ENCODE results near the gene SP3.
"Not testable (repeated sequence)": the region's sequence is repeated elsewhere in the genome, so short reads cannot be mapped to it uniquely, and the experiment has no call there.

Gene SP3

DNA sequence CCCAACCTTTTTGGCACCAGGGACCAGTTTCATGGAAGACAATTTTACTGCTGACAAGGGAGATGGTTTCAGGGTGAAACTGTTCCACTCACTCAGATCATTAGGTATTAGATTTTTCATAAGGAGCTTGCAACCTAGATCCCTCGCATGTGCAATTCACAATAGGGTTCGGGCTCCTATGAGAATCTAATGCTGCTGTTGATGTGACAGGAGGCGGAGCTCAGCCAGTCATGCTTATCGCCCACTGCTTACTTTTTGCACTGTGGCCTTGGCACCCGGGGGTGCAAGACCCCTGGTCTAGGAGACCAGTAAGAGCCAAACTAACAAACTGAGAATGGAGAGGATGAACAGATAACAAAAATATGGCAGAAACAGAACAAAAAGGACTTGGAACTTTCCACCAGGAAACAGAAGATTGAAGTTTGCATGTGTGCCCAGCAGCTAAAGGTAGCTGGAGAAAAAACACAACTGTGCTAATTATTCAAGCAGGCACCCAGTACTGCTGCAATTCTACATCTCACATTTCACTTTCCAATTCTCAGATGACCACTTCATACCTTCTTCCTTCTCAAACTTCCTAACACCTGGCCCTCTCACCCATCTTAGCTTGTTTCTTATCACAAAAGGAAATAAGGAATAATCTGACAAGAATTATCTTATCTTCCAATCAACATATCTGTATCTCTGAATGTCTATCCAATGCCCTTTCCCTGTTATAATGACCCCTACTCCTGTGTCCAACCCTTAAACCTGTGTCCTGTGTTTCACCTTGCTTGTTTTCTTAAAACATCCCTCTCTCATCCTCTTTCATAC, 24.8 kb downstream of the SP3 start:
- no peak for FAIRE-seq

DNA sequence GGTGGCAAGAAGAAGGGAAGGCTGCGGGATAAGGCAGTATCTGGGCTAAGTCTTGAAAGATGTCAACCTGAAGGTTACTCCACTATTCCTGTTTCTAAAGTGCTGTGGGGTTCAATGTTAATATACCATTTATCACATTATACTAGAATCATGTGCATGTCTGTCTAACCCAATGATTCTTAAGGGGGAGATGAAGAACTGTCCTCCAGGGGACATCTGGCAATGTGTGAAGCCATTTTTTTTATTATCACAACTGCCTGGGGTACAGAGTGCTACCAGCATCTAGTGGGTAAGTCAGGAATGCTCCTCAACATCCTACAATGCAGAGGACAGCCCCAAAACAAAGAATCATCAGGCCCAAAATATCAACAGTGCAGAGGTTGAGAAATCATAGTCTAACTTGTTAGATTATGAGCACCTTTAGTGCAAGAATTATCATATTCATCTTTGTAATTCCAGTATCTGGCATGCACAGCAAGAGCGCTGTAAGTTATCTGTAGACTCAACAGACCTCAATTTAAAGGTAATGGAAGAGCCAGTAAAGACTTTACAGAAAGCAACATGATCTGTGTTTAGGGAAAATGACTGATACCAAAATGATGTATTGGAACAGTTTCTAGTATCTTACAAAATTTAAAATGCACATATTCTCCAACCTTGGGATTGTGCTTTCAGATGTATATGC, 26.3 kb downstream of the SP3 start:
- no peak for FAIRE-seq

GRCh38 chr2:173935305-173935704, 29.9 kb downstream of the SP3 start:
- no peak for FAIRE-seq

- FAIRE-seq = no peak
Observed at GRCh38 chr2:173934895-173935294, 30.3 kb downstream of the SP3 start.

DNA sequence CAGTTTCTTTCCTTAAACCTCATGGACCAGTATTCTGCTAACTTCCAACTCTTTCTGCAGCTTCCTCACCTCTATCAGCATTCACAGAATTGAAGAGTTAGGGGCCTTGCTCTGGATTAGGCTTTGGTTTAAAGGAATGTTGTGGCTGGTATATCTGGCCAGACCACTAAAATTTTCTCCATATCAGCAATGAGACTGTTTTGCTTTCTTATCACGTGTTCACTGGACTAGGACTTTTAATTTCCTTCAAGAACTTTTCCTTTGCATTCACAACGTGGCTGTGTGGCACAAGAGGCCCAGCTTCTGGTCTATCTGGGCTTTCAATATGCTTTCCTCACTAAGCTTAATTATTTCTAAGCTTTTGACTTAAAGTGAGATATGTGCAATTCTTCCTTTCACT, 33.4 kb downstream of the SP3 start:
- FAIRE-seq = no peak

GRCh38 chr2:173929441-173929840, 35.7 kb downstream of the SP3 start:
- no peak for FAIRE-seq

DNA sequence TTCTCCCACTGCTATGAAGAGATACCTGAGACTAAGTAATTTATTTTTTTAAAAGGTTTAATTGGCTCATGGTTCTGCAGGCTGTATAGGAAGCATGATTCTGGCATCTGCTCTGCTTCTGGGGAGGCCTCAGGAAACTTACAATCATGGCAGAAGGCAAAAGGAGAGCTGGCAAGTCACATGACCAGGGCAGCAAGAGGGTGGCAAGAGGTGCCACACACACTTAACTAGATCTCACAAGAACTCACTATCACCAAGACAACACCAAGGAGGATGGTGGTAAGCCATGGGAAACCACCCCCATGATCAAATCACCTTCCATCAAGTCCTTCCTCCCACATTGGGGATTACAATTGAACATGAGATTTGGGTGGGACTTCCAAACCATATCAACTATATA, 38.3 kb downstream of the SP3 start:
- no peak for FAIRE-seq

GRCh38 chr2:173924285-173924684, 40.9 kb downstream of the SP3 start:
- no peak for FAIRE-seq

- FAIRE-seq = no peak
Observed at GRCh38 chr2:173922760-173923159, 42.4 kb downstream of the SP3 start.

DNA sequence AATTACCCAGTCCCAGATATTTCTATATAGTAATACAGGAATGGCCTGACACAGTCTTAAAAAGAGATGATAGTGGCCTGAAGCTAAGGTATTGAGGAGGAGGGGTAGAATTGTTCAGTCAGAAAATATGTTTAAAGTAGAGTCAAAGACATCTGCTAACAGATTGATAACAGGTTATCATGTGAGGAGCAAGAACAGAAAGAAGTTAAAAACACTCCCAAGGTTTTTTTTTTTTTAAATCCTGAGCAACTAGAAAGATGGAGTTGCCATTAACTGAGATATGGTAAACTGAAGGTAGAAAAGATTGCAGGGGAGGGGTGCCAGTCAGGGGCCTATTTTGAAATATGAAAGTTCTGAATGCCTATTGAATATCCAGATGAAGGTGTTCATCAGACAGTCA, 43.1 kb downstream of the SP3 start:
- no peak for FAIRE-seq

DNA sequence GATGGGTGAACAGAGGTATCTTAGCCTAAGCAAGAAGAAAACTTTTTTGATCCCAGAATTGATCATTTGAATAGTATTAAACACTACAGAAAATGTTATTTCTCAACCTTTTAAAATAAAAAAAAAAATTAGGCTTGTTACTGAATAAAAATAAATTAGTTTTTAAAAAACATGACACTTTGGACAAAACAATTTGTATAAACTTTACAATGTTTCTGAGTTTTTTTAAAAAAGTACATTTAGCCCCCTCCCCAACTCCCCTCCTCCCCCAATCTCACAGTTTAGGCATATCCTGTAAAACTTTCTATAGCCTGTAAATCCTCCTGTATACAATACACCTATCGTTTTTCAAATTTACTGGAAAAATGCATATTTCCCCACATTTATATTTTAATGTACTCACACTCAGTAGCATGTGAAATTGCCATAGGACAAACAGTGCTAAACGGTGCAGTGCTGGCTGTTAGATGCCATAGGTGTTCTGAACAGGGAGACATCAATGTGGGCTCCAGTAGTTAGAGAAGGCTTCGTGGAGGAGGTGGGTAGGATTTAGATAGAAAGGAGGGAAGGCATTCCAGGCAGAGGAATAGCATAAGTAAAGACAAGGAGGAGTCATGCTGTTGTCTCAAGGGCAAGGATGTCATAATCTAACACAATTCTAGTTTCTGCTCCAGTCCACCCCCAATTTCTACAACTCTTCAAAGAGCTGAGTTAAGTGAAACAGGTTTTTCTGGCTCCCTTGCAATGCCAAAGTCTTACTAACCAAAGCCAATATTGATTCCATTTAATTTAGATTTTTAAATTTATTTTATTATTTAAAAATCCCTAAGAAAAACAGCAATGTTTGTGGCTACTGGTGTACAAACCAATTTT, 50.9 kb downstream of the SP3 start:
- FAIRE-seq = no peak

DNA sequence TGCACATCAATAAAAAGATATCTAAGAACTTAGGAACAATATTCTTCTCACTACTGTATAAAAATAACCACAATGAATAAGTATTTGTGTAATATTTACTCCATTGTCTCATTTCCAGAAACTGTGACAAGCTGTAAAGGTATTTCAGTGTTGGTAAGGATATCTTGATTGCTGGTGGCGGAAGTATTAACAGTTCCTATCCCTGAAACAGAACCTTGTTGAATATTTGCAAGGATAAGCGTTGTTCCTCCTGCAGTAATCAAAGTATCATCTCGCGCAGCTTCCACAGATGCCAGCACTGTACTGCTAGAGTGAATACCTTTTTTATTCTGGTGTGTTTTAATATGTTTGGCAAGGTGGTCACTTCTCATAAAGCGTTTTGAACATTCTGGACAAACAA, 55.3 kb downstream of the SP3 start:
- FAIRE-seq = no peak

GRCh38 chr2:173906626-173907025, 58.5 kb downstream of the SP3 start:
- FAIRE-seq = no peak

DNA sequence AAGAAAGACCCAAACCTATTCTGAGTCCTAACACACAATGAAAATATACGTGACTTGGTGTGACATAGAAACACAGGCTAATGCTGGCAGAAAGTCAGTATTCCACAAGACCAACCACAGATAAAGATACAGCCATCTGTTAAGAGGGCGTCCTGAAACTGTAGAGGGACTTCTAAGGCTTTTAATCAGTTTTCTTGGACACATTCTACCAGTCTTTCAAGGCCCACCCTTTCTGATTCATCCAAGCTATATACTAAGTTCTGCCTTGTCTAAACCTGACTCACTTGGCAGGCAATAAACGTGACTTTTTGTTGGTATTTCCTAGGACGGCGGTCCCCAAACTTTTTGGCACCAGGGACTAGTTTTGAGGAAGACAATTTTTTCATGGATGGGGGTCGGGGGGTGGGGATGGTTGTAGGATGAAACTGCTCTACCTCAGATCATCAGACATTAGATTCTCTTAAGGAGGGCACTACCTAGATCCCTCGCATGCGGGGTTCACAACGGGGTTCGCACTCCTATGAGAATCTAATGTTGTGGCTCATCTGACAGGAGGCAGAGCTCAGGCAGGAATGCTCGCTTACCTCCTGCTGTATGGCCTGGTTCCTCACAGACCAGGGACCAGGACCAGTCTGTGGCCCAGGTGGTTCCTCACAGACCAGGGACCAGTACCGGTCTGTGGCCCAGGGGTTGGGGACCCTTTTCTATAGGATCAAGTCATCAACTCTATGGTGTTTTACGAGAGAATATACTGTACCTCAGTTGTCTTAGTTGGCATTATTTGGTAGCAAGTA, 61.4 kb downstream of the SP3 start:
- FAIRE-seq = no peak

DNA sequence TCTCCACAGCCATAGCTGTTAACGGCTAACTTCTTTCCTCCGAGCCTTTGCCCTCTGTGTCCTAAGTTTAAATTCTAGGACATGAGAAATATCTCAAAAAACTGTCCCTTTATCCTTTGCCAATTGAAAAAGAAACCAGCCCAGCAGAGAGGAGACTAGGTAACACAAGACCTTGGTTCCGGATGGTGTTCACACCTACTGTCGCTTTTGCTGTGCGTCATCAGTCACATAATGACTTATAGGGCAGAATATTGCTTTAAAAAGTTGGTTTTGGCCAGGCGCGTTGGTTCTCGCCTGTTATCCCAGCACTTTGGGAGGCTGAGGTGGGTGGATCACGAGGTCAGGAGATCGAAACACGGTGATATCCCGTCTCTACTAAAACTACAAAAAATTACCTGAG, 66.2 kb downstream of the SP3 start:
- no peak for FAIRE-seq

DNA sequence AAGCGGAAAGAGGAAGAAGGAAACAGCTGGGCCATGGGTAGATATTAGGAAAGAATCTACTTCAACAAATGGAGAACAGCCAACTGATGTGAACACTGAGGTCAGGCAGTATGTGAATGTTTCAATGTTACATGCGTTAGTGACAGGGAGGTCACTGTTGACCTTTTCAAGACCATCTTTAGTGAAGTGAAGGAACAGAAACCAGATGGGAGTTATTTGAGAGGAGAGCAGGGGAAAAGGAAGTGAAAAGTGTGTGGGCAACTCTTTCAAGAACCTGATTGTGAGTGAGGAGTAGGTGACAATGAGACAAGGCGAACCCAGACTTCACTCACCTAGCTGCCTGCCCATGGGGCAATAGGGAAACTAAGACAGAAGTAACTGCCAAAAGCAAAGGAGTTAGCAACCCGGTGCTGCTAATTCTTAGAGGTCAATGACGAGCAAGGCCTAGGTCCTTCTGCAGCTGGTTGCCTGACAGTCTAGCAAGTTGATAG, 67.0 kb downstream of the SP3 start:
- FAIRE-seq = no peak

GRCh38 chr2:173896755-173897154, 68.4 kb downstream of the SP3 start:
- no peak for FAIRE-seq

GRCh38 chr2:173892341-173892740, 72.8 kb downstream of the SP3 start:
- FAIRE-seq = no peak

- no peak for FAIRE-seq
Observed at GRCh38 chr2:173891315-173892037, 73.7 kb downstream of the SP3 start.

- not testable (repeated sequence) for FAIRE-seq
Observed at GRCh38 chr2:173889464-173889863, 75.7 kb downstream of the SP3 start.

DNA sequence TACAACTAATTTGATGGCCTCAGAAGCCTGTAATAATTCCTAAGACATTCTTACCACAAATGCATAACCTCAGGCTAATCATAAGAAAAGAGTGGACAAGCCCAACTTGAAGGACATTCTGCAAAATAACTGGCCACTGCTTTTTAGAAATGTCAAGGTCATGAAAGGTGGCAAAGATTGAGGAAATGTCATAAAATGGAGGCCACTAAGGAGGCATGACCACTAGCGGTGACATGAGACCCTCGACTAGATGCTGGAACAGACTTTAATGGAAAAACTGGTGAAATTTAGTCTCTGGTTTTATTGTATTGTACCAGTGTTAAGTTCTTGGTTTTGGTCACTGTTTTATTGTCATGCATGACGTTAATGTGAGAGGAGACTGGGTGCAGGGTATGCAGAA, 78.6 kb downstream of the SP3 start:
- FAIRE-seq = no peak

Data from endometrium (tissue), 2 donors.